HepG2 (cell line): ENCODE measurements around the gene OCSTAMP. TPM values are rescaled to one million over a fixed set of nuclear protein-coding genes. Genes with fewer than 3 reads are reported as not detected.

Experiments used
- ATF3 ChIP-seq: sonication (generic); formaldehyde crosslinking; IDR thresholded peaks from 2 replicates; pipeline ENCODE4 v1.4.0; 2020; ENCODE audit warnings: missing genetic modification reagents
- CHCHD3 ChIP-seq: sonication (generic); formaldehyde crosslinking; IDR thresholded peaks from 2 replicates; pipeline ENCODE4 v1.8.0; 2022; ENCODE audit warnings: mild to moderate bottlenecking, missing genetic modification reagents, moderate library complexity
- EHMT2 ChIP-seq: fragments of 200-600 bp; sonication (generic); IDR thresholded peaks from 2 replicates; pipeline ENCODE4 v1.7.0; 2017; ENCODE audit warnings: antibody characterized with exemption, low read depth, low read length, borderline replicate concordance
- MAF1 ChIP-seq: sonication (generic); formaldehyde crosslinking; IDR thresholded peaks from 2 replicates; pipeline ENCODE4 v1.5.0; 2020; ENCODE audit warnings: missing genetic modification reagents, borderline replicate concordance
- MEIS1 ChIP-seq: sonication (generic); formaldehyde crosslinking; IDR thresholded peaks from 2 replicates; pipeline ENCODE4 v1.9.0; 2021; ENCODE audit warnings: mild to moderate bottlenecking, missing genetic modification reagents, moderate library complexity, borderline replicate concordance
- MIER3 ChIP-seq: IDR thresholded peaks from 2 replicates; pipeline ENCODE4 v1.6.1; 2016; ENCODE audit warnings: missing compliant biosample characterization, borderline replicate concordance
- MLLT10 ChIP-seq: sonication (generic); formaldehyde crosslinking; IDR thresholded peaks from 2 replicates; pipeline ENCODE4 v1.4.0; 2020; ENCODE audit warnings: missing genetic modification reagents
- PATZ1 ChIP-seq: sonication (generic); formaldehyde crosslinking; IDR thresholded peaks from 2 replicates; pipeline ENCODE4 v1.4.0; 2020; ENCODE audit warnings: missing genetic modification reagents
- PHF21A ChIP-seq: sonication (generic); formaldehyde crosslinking; IDR thresholded peaks from 2 replicates; pipeline ENCODE4 v1.5.0; 2020; ENCODE audit warnings: mild to moderate bottlenecking, missing genetic modification reagents
- RBFOX2 ChIP-seq: fragments of 200-400 bp; formaldehyde crosslinking; IDR thresholded peaks from 2 replicates; pipeline ENCODE4 v1.6.1; 2017; ENCODE audit warnings: low read depth, mild to moderate bottlenecking, low read length
- SKI ChIP-seq: fragments of 450-650 bp; IDR thresholded peaks from one replicate; pipeline ENCODE4 v1.6.1; 2018; ENCODE audit warnings: mild to moderate bottlenecking; ENCODE audit not compliant: partially characterized antibody
- SP4 ChIP-seq: sonication (generic); formaldehyde crosslinking; IDR thresholded peaks from 2 replicates; pipeline ENCODE4 v1.8.1; 2023; ENCODE audit warnings: mild to moderate bottlenecking, missing genetic modification reagents
- TGIF2 ChIP-seq: IDR thresholded peaks from 2 replicates; pipeline ENCODE4 v1.6.1; 2016; ENCODE audit warnings: control low read depth, missing compliant biosample characterization
- ZBED4 ChIP-seq: sonication (generic); formaldehyde crosslinking; IDR thresholded peaks from 2 replicates; pipeline ENCODE4 v1.4.0; 2020; ENCODE audit warnings: missing genetic modification reagents, borderline replicate concordance
- ZEB1 ChIP-seq: IDR thresholded peaks from 2 replicates; pipeline ENCODE4 v1.6.1; 2012; ENCODE audit warnings: mild to moderate bottlenecking, low read depth, inconsistent platforms; ENCODE audit not compliant: insufficient replicate concordance
- ZNF20 ChIP-seq: sonication (generic); formaldehyde crosslinking; IDR thresholded peaks from 2 replicates; pipeline ENCODE4 v1.4.0; 2020; ENCODE audit warnings: mild to moderate bottlenecking, moderate library complexity, missing genetic modification reagents
- ZNF256 ChIP-seq: sonication (generic); formaldehyde crosslinking; conservative IDR thresholded peaks from 2 replicates; pipeline ENCODE4 v1.4.0; 2020; ENCODE audit warnings: missing genetic modification reagents
- ZNF33B ChIP-seq: sonication (generic); formaldehyde crosslinking; IDR thresholded peaks from 2 replicates; pipeline ENCODE4 v1.5.1; 2020; ENCODE audit warnings: mild to moderate bottlenecking, missing genetic modification reagents
- ZNF362 ChIP-seq: sonication (generic); formaldehyde crosslinking; IDR thresholded peaks from 2 replicates; pipeline ENCODE4 v1.4.0; 2020; ENCODE audit warnings: missing genetic modification reagents, mild to moderate bottlenecking, borderline replicate concordance
- ZNF879 ChIP-seq: sonication (generic); formaldehyde crosslinking; IDR thresholded peaks from 2 replicates; pipeline ENCODE4 v1.8.1; 2023; ENCODE audit warnings: missing genetic modification reagents
- polyA plus RNA-seq, 8 experiments: library from polyadenylated mRNA; depleted of rRNA in 3 of 8; stranded (reverse) in 7 of 8; unstranded in 1 of 8; fragments of >200 nt; fragmentation: Illumina TruSeq in 4 of 8; extraction: Trizol in 4 of 8; gene quantifications; 2 replicates each; pipeline versions ENCODE4 v1.2.1 to v1.2.3, GENCODE V29; 2011 to 2016; ENCODE audit warnings: low read depth in 4 of 8, missing spikeins in 1 of 8, mixed read lengths in 1 of 8; ENCODE audit not compliant: insufficient read depth in 1 of 8
- total RNA-seq, 5 experiments: library from RNA; depleted of rRNA; stranded (reverse); fragments of >200 nt; fragmentation: Illumina TruSeq; extraction: Trizol; gene quantifications; 2 replicates each; pipeline ENCODE4 v1.2.3, GENCODE V29; 2016; ENCODE audit warnings: low read depth in 1 of 5
- TF ChIP-seq, protein P1 (sequence below): sonication (generic); formaldehyde crosslinking; conservative IDR thresholded peaks from 2 replicates; pipeline ENCODE4 v1.8.1; 2023; ENCODE audit warnings: missing genetic modification reagents

The OCSTAMP gene
- total and polyA plus RNA-seq, 2 of the 13 experiments (the other 11 are each of a cell fraction or from before 2014, with no cell fraction given) = not detected

DNA sequence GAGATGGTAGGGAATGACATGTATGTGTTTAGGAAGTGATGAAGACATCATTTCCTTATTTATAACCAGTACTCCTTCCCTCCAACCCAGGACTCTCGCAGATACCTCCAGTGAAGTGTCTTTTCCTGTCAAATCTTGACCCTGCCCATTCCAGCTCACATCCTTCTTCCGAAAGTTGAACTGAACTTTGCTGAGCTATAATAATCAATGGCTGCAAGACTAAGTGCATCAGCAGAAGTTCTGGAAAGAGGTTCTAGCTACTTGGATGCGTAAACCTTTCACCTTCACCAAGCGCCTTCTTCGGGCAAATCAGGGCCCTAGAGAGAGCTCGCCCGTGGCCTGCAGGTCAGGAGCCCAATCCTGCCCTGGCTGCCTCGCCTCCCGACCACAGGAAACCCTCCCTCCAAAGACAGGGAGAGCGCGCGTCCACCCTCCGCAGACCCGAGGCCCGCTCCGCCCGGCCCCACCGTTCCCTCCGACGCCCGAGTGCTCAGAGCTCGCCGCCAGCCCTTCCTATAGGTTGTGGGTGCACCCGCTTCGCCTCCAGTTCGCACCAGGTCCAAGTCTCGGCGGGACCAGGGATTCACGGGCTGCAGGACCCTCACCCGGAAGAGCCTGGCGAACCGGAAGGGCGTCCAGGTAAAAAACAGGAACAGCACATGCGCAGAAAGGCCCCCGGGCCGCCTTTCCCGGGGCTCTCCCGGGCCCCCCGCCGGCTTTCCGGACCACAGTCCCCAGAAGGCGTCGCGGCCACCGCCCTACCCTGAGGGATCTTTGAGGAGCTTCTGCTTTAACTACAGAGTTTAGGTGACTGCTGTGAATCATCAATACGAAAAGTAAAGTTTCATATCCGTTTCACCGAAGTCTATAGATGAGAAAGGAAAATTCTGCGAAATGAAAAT, 37.3 kb downstream of the OCSTAMP start, which contains the start of gene ZNF334 (continued):
- TF ChIP-seq ZNF362 (CRISPR knock-in tag) = peak; percentile 87
- TF ChIP-seq ZBED4 (CRISPR knock-in tag) = no peak
- TF ChIP-seq ZNF33B = no peak
- TF ChIP-seq, protein P1, sequence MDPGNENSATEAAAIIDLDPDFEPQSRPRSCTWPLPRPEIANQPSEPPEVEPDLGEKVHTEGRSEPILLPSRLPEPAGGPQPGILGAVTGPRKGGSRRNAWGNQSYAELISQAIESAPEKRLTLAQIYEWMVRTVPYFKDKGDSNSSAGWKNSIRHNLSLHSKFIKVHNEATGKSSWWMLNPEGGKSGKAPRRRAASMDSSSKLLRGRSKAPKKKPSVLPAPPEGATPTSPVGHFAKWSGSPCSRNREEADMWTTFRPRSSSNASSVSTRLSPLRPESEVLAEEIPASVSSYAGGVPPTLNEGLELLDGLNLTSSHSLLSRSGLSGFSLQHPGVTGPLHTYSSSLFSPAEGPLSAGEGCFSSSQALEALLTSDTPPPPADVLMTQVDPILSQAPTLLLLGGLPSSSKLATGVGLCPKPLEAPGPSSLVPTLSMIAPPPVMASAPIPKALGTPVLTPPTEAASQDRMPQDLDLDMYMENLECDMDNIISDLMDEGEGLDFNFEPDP (CRISPR knock-in tag) = 0 out of 2 replicates have a peak, but pooled peaks have one; percentile 56
- TF ChIP-seq MAF1 (CRISPR knock-in tag) = no peak
- TF ChIP-seq PATZ1 (CRISPR knock-in tag) = peak; percentile 60; the same call in 1 of the 2 replicates
- TF ChIP-seq ZNF20 (CRISPR knock-in tag) = no peak
- no peak for TF ChIP-seq SKI
- TF ChIP-seq RBFOX2 = peak; percentile 87
- no peak for TF ChIP-seq ZEB1
- TF ChIP-seq TGIF2 (CRISPR knock-in tag) = no peak
- TF ChIP-seq SP4 (CRISPR knock-in tag) = no peak
- no peak for TF ChIP-seq EHMT2
- TF ChIP-seq ATF3 (CRISPR knock-in tag) = no peak
- no peak for TF ChIP-seq PHF21A
- 0 out of 2 replicates have a peak, but pooled peaks have one; percentile 54 for TF ChIP-seq ZNF256 (CRISPR knock-in tag)
- no peak for TF ChIP-seq ZNF879 (CRISPR knock-in tag)
- no peak for TF ChIP-seq MLLT10
- no peak for TF ChIP-seq MIER3 (CRISPR knock-in tag)
- no peak for TF ChIP-seq CHCHD3 (CRISPR knock-in tag)
- no peak for TF ChIP-seq MEIS1 (CRISPR knock-in tag)
